ENCODE data around the gene HK3. TPM values are rescaled to one million over a fixed set of nuclear protein-coding genes. Genes with fewer than 3 reads are reported as not detected.

The HK3 gene
- total and polyA plus RNA-seq, 2 donors from 2014 or later: 2.0 to 21.2 TPM

GRCh38 chr5:176879663-176880361 is 19.3 kb downstream of the HK3 start:
- intact Hi-C loops (cut with DNase I): no loop called here
- H3K27me3 ChIP-seq (ENCODE audit: control insufficient read depth, insufficient read depth, low read length): peaks cover 2% of the 10 kb centered on the region
- FAIRE-seq (no peak), DNase-seq (no peak)
- no peaks in the 10 kb centered on the region for H3K9me3 ChIP-seq (ENCODE audit: control insufficient read depth in 2 of 3, insufficient read depth in 1 of 3, low read length in 3 of 3)
- no peak overlapping the region for H3K27ac ChIP-seq (ENCODE audit: low read depth in 2 of 2, low read length in 2 of 2)
- no peak overlapping the region for H3K4me3 ChIP-seq (ENCODE audit: low read length in 3 of 3)
- TF ChIP-seq CTCF (IDR thresholded peaks at IDR 0.05; ENCODE audit: borderline replicate concordance, extremely low read depth, insufficient read depth): no peak
- H3K36me3 ChIP-seq (ENCODE audit: control insufficient read depth in 2 of 3, insufficient read depth in 3 of 3, low read length in 3 of 3): no peaks in the 10 kb centered on the region
- H3K9ac ChIP-seq (ENCODE audit: low read length in 3 of 3): no peak overlapping the region
- H3K4me1 ChIP-seq (ENCODE audit: control insufficient read depth in 2 of 3, insufficient read depth in 2 of 3, low read depth in 1 of 3, low read length in 3 of 3): no peaks in the 10 kb centered on the region

GRCh38 chr5:176878906-176879662 is 20.1 kb downstream of the HK3 start:
- Histone ChIP-seq H3K27ac (ENCODE audit: low read depth in 2 of 2, low read length in 2 of 2) (no peak overlapping the region), H3K4me3 (ENCODE audit: low read length in 3 of 3) (no peak overlapping the region), H3K27me3 (ENCODE audit: control insufficient read depth, insufficient read depth, low read length) (peaks cover 2% of the 10 kb centered on the region), H3K36me3 (ENCODE audit: control insufficient read depth in 2 of 3, insufficient read depth in 3 of 3, low read length in 3 of 3) (no peaks in the 10 kb centered on the region), H3K9me3 (ENCODE audit: control insufficient read depth in 2 of 3, insufficient read depth in 1 of 3, low read length in 3 of 3) (no peaks in the 10 kb centered on the region), H3K4me1 (ENCODE audit: control insufficient read depth in 2 of 3, insufficient read depth in 2 of 3, low read depth in 1 of 3, low read length in 3 of 3) (no peaks in the 10 kb centered on the region), H3K9ac (ENCODE audit: low read length in 3 of 3) (no peak overlapping the region)
- intact Hi-C loops (cut with DNase I): no loop called here
- no peak for TF ChIP-seq CTCF (IDR thresholded peaks at IDR 0.05; ENCODE audit: borderline replicate concordance, extremely low read depth, insufficient read depth)
- no peak for DNase-seq
- FAIRE-seq: no peak

- intact Hi-C loops (cut with DNase I): no loop called here
Observed at GRCh38 chr5:176878463-176878862, 20.7 kb downstream of the HK3 start.

More at GRCh38 chr5:176878463-176878862, 20.7 kb downstream of the HK3 start:
- Histone ChIP-seq H3K9ac (ENCODE audit: low read length in 3 of 3) (no peak overlapping the region), H3K27me3 (ENCODE audit: control insufficient read depth, insufficient read depth, low read length) (peaks cover 2% of the 10 kb centered on the region), H3K4me3 (ENCODE audit: low read length in 3 of 3) (no peak overlapping the region), H3K27ac (ENCODE audit: low read depth in 2 of 2, low read length in 2 of 2) (no peak overlapping the region), H3K9me3 (ENCODE audit: control insufficient read depth in 2 of 3, insufficient read depth in 1 of 3, low read length in 3 of 3) (no peaks in the 10 kb centered on the region), H3K4me1 (ENCODE audit: control insufficient read depth in 2 of 3, insufficient read depth in 2 of 3, low read depth in 1 of 3, low read length in 3 of 3) (no peaks in the 10 kb centered on the region), H3K36me3 (ENCODE audit: control insufficient read depth in 2 of 3, insufficient read depth in 3 of 3, low read length in 3 of 3) (no peaks in the 10 kb centered on the region)
- DNase-seq: no peak
- FAIRE-seq: no peak
- no peak for TF ChIP-seq CTCF (IDR thresholded peaks at IDR 0.05; ENCODE audit: borderline replicate concordance, extremely low read depth, insufficient read depth)

All from kidney (tissue), 14 donors.